ENCODE measurements around the gene MUC12. TPM values are rescaled to one million over a fixed set of nuclear protein-coding genes. Genes with fewer than 3 reads are reported as not detected.
"Not testable (repeated sequence)": the region's sequence is repeated elsewhere in the genome, so short reads cannot be mapped to it uniquely, and the experiment has no call there.

MUC12 gene
- total RNA-seq, result 0.32 TPM
- long read RNA-seq, result 0 reads

GRCh38 chr7:100969066-100969615 is at the start of gene MUC12:
Gene MUC12 (plus strand): TSS chr7:100969565. CDS start chr7:100969623, 58 bp downstream.
- no peak for DNase-seq (ENCODE audit: low spot score)

GRCh38 chr7:100919779-100920437 is 49.5 kb upstream of the MUC12 start:
- DNase-seq (ENCODE audit: low spot score), result not testable (repeated sequence)

DNA sequence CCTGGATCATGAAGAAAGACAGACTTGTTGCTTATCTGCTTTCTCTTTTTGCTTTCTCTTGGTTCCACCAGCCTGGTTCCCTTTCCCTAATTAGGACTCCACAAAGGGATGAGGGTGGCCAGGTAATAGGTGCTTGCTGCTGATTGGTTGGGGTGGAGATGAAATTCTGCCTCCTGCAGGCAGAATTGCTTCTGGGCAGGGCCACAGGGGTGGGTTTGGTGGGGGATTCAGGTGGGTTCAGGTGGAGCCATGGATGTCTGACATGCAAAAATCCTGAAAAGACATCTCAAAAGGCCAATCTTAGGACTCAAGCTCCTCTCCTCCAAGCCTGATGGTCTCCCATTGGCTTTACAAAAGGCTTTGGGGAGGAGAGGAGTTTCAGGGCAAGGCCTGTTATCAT is 48.3 kb upstream of the MUC12 start:
- DNase-seq (ENCODE audit: low spot score), result no peak

- DNase-seq (ENCODE audit: low spot score), result not testable (repeated sequence)
Observed at GRCh38 chr7:100923616-100924015, 45.7 kb upstream of the MUC12 start.

GRCh38 chr7:100929808-100930174 is 39.6 kb upstream of the MUC12 start:
- no peak for DNase-seq (ENCODE audit: low spot score)

- DNase-seq (ENCODE audit: low spot score), result no peak
Observed at GRCh38 chr7:100933734-100934133, 35.6 kb upstream of the MUC12 start.

DNA sequence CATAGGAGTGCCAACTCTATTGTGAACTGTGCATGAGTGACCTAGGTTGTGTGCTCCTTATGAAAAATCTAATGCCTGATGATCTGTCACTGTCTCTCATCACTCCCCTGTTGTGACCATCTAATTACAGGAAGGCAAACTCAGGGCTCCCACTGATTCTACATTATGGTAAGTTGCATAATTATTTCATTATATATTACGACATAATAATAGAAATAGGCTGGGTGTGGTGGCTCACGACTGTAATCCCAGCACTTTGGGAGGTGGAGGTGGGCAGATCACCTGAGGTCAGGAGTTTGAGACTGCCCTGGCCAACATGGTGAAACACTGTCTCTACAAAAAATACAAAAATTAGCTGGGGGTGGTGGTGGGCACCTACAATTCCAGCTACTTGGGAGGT is 34.0 kb upstream of the MUC12 start:
- not testable (repeated sequence) for DNase-seq (ENCODE audit: low spot score)

- DNase-seq (ENCODE audit: low spot score), result not testable (repeated sequence)
Observed at GRCh38 chr7:100936167-100936566, 33.2 kb upstream of the MUC12 start.

DNA sequence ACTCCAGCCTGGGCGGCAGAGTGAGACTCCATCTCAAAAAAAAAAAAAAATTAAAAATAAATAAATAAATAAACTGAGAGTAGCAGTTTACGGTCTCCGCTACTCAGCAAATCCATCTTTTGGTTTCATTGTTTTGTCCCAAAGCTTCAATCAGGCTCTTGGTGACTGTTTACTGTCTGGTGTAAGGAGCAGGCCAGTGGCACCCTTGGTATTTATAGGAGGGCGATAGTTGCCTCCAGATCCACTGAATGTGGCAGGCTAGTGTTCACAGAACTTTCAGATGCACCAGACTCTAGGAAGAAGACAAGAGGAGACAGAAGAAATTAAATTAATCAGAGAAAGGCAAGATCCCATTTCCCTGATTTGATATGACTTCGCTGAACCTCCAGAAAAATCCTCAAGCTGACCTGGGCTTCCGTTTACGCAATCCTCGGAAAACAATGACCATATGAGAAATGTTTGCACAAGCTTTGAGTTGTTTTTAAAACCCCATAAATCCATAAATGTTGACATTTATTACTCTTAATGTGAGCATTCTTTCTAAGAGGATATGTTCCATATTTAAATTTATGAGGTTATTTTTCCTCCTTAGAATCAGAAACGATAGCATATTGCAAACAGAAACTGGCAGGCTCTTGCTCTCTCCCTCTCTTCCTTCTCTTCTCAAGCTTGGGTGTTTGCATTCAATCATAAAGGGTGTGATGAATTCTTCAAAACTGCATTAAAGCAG is 27.2 kb upstream of the MUC12 start:
- no peak for DNase-seq (ENCODE audit: low spot score)

- no peak for DNase-seq (ENCODE audit: low spot score)
Observed at GRCh38 chr7:100943693-100944092, 25.7 kb upstream of the MUC12 start.

GRCh38 chr7:100944138-100944537 is 25.2 kb upstream of the MUC12 start:
- no peak for DNase-seq (ENCODE audit: low spot score)

- no peak for DNase-seq (ENCODE audit: low spot score)
Observed at GRCh38 chr7:100946111-100946510, 23.3 kb upstream of the MUC12 start.

DNA sequence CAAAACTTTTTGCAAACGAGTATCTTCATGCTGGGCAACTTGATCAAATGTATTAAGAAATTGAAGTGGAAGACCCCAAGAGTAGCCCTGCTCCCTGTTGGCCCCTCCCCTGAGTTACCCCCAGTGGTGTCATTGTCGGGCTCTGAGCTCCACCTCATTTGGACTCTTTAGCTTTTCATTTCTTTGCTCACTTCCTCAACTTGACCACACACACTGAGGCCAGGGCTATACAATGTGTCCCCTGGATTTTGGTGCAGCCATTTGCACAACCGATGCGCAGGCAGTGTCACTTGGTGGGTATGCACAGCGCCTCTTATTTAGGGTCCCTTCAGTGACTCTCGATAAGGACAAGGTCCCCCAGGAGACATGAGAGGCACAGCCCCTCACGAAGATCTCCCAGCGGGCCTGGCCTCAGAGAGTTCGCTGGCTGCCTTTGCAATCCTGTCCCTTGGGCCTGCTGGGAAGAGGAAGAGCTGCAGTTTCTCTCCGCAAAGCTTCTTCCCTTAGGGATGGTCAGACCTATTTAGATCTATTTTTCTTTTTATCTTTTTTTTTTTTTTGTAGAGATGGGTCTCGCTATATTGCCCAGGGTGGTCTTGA is 22.5 kb upstream of the MUC12 start:
- no peak for DNase-seq (ENCODE audit: low spot score)

DNA sequence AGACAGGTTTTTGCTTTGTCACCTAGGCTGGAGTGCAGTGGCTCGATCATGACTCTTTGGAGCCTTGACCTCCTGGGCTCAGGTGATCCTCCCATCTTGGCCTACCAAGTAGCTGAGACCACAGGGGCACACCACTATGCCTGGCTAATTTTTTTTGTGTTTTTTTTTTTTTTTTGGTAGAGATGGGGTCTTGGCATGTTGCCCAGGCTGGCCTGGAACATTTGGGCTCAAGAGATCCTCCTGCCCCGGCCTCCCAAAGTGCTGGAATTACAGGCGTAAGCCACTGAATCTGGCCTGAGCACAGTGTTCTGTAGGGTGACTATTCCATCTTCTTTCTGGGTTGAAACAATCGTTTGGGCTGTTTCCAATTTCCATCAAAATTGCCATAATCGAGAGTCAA is 21.6 kb upstream of the MUC12 start:
- no peak for DNase-seq (ENCODE audit: low spot score)

DNA sequence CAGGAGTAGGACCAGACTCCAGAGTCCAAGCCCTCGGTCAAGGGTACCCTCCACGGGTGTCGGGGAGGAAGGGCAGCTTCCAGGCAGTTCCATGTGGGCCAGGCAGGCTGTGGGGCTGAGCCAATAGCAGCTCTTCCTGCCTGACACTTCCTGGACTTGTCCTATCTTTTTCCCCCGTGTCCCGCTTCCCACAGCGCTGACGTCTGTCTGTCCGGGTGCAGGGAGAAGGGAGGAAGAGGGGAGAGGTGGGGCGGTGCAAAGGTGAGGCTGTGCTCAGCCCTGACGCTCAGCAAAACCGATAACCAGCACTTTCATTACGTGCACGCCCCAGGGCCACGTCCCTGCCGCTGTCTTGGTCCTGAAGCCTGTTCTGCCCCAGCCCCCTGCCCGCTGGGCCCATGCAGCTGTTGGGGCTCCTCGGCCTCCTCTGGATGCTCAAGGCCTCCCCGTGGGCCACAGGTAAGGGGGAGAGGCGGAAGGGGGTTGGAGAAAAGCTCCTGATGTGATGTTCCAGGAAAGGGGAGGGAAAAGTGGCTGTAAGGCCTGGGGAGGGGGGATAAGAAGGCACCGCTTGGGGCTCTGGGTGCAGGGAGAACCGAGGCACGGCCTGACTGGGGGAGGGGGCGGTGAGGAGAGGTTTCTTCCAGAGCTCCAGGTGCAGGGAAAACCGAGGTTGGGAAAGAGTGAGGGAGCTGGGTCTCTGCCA is 20.0 kb upstream of the MUC12 start, which contains the start of gene MUC3A:
Gene MUC3A (plus strand): TSS at position 308 of the 706 bp plus-strand sequence. CDS start 91 bp downstream, at position 399.
- no peak for DNase-seq (ENCODE audit: low spot score)

DNA sequence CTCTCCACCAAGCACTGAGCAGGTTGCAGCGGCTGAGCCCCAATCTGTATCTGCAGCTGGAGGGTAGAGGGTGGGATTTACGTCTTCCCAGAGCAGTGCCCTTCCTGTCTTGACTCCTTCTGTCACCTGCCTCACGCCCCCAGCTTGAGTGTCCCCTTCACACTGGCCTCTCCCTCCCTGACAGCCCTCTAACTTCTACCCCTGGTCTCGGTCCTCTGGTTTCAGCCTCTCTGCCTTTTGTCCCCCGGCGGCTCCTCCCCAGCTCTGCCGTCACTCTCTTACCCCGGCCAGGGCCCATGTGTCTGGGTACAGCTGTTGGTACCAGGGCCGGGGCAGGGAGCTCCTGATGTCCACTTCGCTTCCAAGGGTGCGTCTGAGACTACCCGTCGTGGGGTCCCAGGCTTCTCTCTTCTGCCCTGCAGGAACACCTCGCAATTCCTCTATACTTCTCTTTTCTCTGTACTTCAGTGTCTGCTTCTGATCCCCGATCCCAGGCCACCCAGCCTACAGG is 19.4 kb upstream of the MUC12 start:
- DNase-seq (ENCODE audit: low spot score), result no peak

DNA sequence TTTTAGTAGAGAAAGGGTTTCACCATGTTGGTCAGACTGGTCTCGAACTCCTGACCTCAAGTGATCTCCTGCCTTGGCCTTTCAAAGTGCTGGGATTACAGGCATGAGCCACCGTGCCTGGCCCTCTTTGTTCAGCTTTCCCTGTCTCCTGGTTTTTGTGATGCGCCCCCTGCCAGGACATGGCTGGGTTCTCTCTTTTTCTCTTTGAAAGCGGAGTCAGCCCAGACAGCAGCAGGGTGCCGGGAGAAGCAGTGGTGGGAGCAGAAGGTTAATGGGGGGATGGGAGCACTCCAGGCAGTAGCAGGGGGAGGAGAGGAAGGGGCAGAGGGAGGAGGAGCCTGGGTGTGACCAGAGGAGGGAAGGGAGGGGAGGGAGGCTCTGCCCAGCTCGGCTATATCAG is 18.2 kb upstream of the MUC12 start:
- DNase-seq (ENCODE audit: low spot score), result no peak

GRCh38 chr7:100951888-100952560 is 17.3 kb upstream of the MUC12 start:
- no peak for DNase-seq (ENCODE audit: low spot score)

DNA sequence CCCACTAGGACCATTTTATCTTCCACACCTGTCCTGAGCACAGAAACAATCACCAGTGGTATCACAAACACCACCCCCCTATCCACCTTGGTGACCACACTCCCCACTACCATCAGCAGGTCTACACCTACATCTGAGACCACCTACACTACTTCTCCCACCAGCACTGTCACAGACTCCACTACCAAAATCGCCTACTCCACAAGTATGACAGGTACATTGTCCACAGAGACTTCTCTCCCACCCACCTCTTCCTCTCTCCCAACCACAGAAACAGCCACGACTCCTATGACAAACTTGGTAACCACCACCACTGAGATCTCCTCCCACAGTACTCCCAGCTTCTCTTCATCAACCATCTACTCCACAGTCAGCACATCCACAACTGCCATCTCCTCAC is 16.7 kb upstream of the MUC12 start:
- no peak for DNase-seq (ENCODE audit: low spot score)

DNA sequence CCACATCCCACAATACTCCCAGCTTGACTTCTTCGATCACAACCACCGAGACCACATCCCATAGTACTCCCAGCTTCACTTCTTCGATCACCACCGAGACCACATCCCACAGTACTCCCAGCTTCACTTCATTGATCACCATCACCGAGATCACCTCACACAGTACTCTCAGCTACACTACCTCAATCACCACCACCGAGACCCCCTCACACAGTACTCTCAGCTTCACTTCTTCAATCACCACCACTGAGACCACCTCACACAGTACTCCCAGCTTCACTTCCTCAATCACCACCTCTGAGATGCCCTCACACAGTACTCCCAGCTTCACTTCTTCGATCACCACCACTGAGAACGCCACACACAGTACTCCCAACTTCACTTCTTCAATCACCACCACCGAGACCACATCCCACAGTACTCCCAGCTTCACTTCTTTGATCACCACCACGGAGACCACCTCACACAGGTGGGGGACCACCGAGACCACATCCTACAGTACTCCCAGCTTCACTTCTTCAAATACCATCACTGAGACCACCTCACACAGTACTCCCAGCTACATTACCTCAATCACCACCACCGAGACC is 11.4 kb upstream of the MUC12 start:
- no peak for DNase-seq (ENCODE audit: low spot score)

All from mesenteric fat pad (tissue), 1 donor.